ENCODE measurements around the gene CADM1. TPM values are rescaled to one million over a fixed set of nuclear protein-coding genes. Genes with fewer than 3 reads are reported as not detected.

CADM1 gene
- total RNA-seq, 2 experiments from 2014 or later, result 0.47 to 0.63 TPM

DNA sequence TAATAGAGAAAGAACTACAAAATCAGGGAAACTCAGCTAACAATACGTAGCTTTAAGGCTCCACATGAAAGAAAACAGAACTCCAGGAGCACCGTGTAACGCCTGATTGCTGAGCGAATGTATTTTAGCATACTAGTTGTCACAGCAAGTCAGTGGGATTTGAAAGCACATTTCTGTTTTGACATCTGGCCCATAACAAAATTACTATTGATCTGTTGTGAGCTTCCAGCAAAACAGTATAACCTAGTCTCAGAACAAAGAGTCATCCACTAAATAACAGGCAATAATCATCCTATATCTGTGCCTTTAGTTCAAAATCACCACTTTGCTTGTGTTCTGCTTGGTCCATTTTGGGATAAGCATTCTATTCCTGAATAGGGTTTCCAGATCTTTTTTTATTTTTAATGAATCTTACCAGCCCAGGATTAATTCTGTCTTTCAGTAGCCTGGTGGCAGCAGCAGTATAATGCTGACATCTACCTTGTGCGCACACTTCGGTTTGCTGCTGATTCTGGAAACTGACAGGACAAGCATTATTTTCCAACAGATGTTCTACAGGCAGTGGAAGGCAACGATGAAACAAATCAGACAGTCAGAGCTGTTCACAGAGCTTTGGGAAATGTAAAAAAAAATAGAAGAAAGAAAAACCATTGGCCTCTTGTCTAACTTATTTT is 66.2 kb downstream of the CADM1 start:
- H3K9me3 Mint-ChIP-seq, result no peaks in the 10 kb centered on the region
- no peaks in the 10 kb centered on the region for H3K4me1 Mint-ChIP-seq (ENCODE audit: low read depth)
- CTCF ChIA-PET, result no interaction called here
- no peak overlapping the region for H3K4me3 Mint-ChIP-seq
- TF ChIP-seq, protein P1, sequence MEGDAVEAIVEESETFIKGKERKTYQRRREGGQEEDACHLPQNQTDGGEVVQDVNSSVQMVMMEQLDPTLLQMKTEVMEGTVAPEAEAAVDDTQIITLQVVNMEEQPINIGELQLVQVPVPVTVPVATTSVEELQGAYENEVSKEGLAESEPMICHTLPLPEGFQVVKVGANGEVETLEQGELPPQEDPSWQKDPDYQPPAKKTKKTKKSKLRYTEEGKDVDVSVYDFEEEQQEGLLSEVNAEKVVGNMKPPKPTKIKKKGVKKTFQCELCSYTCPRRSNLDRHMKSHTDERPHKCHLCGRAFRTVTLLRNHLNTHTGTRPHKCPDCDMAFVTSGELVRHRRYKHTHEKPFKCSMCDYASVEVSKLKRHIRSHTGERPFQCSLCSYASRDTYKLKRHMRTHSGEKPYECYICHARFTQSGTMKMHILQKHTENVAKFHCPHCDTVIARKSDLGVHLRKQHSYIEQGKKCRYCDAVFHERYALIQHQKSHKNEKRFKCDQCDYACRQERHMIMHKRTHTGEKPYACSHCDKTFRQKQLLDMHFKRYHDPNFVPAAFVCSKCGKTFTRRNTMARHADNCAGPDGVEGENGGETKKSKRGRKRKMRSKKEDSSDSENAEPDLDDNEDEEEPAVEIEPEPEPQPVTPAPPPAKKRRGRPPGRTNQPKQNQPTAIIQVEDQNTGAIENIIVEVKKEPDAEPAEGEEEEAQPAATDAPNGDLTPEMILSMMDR (IDR thresholded peaks at IDR 0.05), result no peak
- intact Hi-C loops (cut with micrococcal nuclease), result no loop called here
- DNase-seq (no peak), ATAC-seq (no peak)
- H3K36me3 Mint-ChIP-seq (ENCODE audit: low read depth), result no peaks in the 10 kb centered on the region
- POLR2A ChIA-PET, result no interaction called here
- H3K27ac Mint-ChIP-seq, result no peak overlapping the region
- H3K27me3 Mint-ChIP-seq, result peaks cover 2% of the 10 kb centered on the region

DNA sequence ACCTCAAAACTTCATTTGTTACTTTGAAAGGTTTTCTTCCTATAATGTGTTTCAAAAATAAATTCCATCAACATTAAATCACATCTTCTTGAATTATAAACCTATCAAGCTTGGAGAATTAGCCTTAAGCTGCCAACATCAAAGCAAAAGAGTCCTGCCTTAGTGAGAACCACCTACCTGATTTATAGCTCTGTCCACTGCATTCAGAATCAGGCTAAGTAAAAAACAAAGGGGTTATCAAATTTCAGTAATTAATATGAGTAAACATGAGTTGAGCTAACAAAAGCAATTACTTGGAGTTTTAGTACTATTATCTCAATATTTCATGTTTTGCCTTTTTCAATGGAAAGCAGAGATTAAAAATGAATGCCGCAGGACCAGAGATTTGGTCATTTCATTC is 73.9 kb downstream of the CADM1 start:
- no peaks in the 10 kb centered on the region for H3K27me3 Mint-ChIP-seq
- H3K9me3 Mint-ChIP-seq, result no peaks in the 10 kb centered on the region
- no peak for DNase-seq
- TF ChIP-seq, protein P1 (IDR thresholded peaks at IDR 0.05), result no peak
- ChIA-PET POLR2A (no interaction called here), CTCF (no interaction called here)
- H3K36me3 Mint-ChIP-seq (ENCODE audit: low read depth), result no peaks in the 10 kb centered on the region
- H3K27ac Mint-ChIP-seq, result no peak overlapping the region
- no peak for ATAC-seq
- no peak overlapping the region for H3K4me3 Mint-ChIP-seq
- H3K4me1 Mint-ChIP-seq (ENCODE audit: low read depth), result no peaks in the 10 kb centered on the region
- intact Hi-C loops (cut with micrococcal nuclease), result no loop called here

- Mint-ChIP-seq H3K4me3 (no peak overlapping the region), H3K9me3 (no peaks in the 10 kb centered on the region), H3K36me3 (ENCODE audit: low read depth) (no peaks in the 10 kb centered on the region), H3K27me3 (no peaks in the 10 kb centered on the region), H3K27ac (no peak overlapping the region), H3K4me1 (ENCODE audit: low read depth) (no peaks in the 10 kb centered on the region)
- ChIA-PET CTCF (no interaction called here), POLR2A (no interaction called here)
- intact Hi-C loops (cut with micrococcal nuclease), result no loop called here
- TF ChIP-seq, protein P1 (IDR thresholded peaks at IDR 0.05), result no peak
- no peak for ATAC-seq
- DNase-seq, result no peak
These were observed 75.9 kb downstream of the CADM1 start for GRCh38 chr11:115428306-115428705.

- CTCF ChIA-PET, result no interaction called here
- TF ChIP-seq, protein P1 (IDR thresholded peaks at IDR 0.05), result no peak
- Mint-ChIP-seq H3K27me3 (no peaks in the 10 kb centered on the region), H3K4me3 (no peak overlapping the region), H3K4me1 (ENCODE audit: low read depth) (no peaks in the 10 kb centered on the region), H3K9me3 (no peaks in the 10 kb centered on the region), H3K36me3 (ENCODE audit: low read depth) (no peaks in the 10 kb centered on the region), H3K27ac (no peak overlapping the region)
- POLR2A ChIA-PET, result no interaction called here
- ATAC-seq (no peak), DNase-seq (no peak)
- intact Hi-C loops (cut with micrococcal nuclease), result no loop called here
These were observed 78.4 kb downstream of the CADM1 start for GRCh38 chr11:115425816-115426215.

DNA sequence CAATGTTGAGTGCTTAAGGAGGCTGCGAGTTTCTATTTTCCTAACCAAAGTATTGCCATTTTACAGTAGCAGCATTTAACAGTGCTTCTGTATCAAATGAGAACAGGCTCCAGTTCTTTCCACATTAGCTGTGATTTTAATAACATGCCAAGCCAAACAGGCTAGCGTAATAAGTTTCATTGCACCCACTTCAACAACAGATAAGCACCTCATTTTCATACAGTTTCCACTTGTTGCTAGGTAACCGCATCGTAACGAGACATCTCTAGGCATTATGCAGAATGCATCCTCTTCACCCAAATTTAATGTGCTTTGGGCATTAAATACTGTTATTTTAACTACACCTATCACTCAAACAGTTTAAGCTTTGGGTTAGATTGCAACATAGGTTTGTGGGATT is 79.0 kb downstream of the CADM1 start:
- intact Hi-C loops (cut with micrococcal nuclease), result no loop called here
- H3K36me3 Mint-ChIP-seq (ENCODE audit: low read depth), result no peaks in the 10 kb centered on the region
- no peaks in the 10 kb centered on the region for H3K9me3 Mint-ChIP-seq
- ChIA-PET CTCF (no interaction called here), POLR2A (no interaction called here)
- TF ChIP-seq, protein P1 (IDR thresholded peaks at IDR 0.05), result no peak
- H3K27me3 Mint-ChIP-seq, result no peaks in the 10 kb centered on the region
- H3K4me3 Mint-ChIP-seq, result no peak overlapping the region
- ATAC-seq, result no peak
- no peak overlapping the region for H3K27ac Mint-ChIP-seq
- no peaks in the 10 kb centered on the region for H3K4me1 Mint-ChIP-seq (ENCODE audit: low read depth)
- no peak for DNase-seq
